H1 (cell line): ENCODE data around the gene HOXB5. TPM values are rescaled to one million over a fixed set of nuclear protein-coding genes. Genes with fewer than 3 reads are reported as not detected.

Source experiments
- CTCF ChIA-PET: fragments of 300-600 bp; sonication (Branson Sonifier 250); formaldehyde crosslinking; loops from one replicate; lab custom pipeline; 2021; ENCODE audit not compliant: partially characterized antibody; lab: Charles Lee
- POLR2A ChIA-PET: fragments of 300-600 bp; sonication (Branson Sonifier 250); formaldehyde crosslinking; loops from one replicate; lab custom pipeline; 2021; ENCODE audit warnings: inconsistent platforms; ENCODE audit not compliant: partially characterized antibody; lab: Charles Lee
- DNase-seq, 2 experiments: peaks; one replicate each; pipeline versions ENCODE4 v3.0.0 to v3.0.0-alpha.2; 2010 to 2022; ENCODE audit warnings: low spot score in 2 of 2, low read depth in 1 of 2, mixed read lengths in 1 of 2
- FAIRE-seq: peaks from 2 replicates; lab custom pipeline; 2011; peaks lifted over from hg19 to GRCh38; lab: Jason Lieb, UNC
- H2AFZ ChIP-seq: 2 replicates; pipeline ENCODE4 v1.8.1; 2012; ENCODE audit warnings: low read length, inconsistent platforms
- H2AK5ac ChIP-seq: 2 replicates; pipeline ENCODE4 v1.6.1; 2013; ENCODE audit warnings: low read depth, low read length
- H2BK120ac ChIP-seq: replicated peaks from 2 replicates; pipeline ENCODE3; 2013; ENCODE audit warnings: low read depth, low read length, inconsistent platforms
- H2BK12ac ChIP-seq: 2 replicates; pipeline ENCODE4 v1.6.1; 2013; ENCODE audit warnings: low read depth, low read length
- H2BK15ac ChIP-seq: 2 replicates; pipeline ENCODE4 v1.6.1; 2013; ENCODE audit warnings: low read length
- H2BK20ac ChIP-seq: 2 replicates; pipeline ENCODE4 v1.6.1; 2013; ENCODE audit warnings: low read length
- H2BK5ac ChIP-seq: 2 replicates; pipeline ENCODE4 v1.6.1; 2013; ENCODE audit warnings: low read depth, low read length
- H3K14ac ChIP-seq: 2 replicates; pipeline ENCODE4 v1.6.1; 2013; ENCODE audit warnings: inconsistent platforms; ENCODE audit not compliant: insufficient read length
- H3K18ac ChIP-seq: 2 replicates; pipeline ENCODE4 v1.6.1; 2013; ENCODE audit warnings: low read length; ENCODE audit errors: extremely low read depth
- H3K23ac ChIP-seq: 2 replicates; pipeline ENCODE4 v1.6.1; 2013; ENCODE audit warnings: inconsistent platforms; ENCODE audit not compliant: insufficient read length
- H3K23me2 ChIP-seq: 2 replicates; pipeline ENCODE4 v1.6.1; 2013; ENCODE audit warnings: low read depth, low read length
- H3K27ac ChIP-seq: 2 replicates; pipeline ENCODE4 v1.6.1; 2011; ENCODE audit warnings: low read depth, low read length, inconsistent platforms
- H3K27me3 ChIP-seq, 4 experiments: replicated peaks in 1 of 4; 1 replicate in 1 of 4; 2 replicates in 3 of 4; pipeline versions ENCODE4 v1.6.1 to v1.8.1; 2011 to 2013; ENCODE audit warnings: low read length in 3 of 4, mild to moderate bottlenecking in 3 of 4, inconsistent platforms in 2 of 4, mixed read lengths in 2 of 4, moderate library complexity in 1 of 4; ENCODE audit not compliant: control insufficient read depth in 3 of 4, insufficient read depth in 3 of 4; ENCODE audit errors: extremely low read depth in 1 of 4
- H3K36me3 ChIP-seq, 4 experiments: 2 replicates each; pipeline versions ENCODE4 v1.6.1 to v1.8.1; 2011 to 2013; ENCODE audit warnings: mild to moderate bottlenecking in 4 of 4, low read length in 3 of 4, moderate library complexity in 2 of 4, control low read depth in 1 of 4, inconsistent platforms in 1 of 4; ENCODE audit not compliant: insufficient read depth in 4 of 4, control insufficient read depth in 2 of 4
- H3K4ac ChIP-seq: replicated peaks from 2 replicates; pipeline ENCODE3; 2013; ENCODE audit warnings: low read length, low read depth, mixed read lengths, inconsistent platforms; ENCODE audit not compliant: insufficient read length
- H3K4me1 ChIP-seq, 4 experiments: replicated peaks in 1 of 4; 1 replicate in 1 of 4; 2 replicates in 3 of 4; pipeline versions ENCODE4 v1.6.1 to v1.8.1; 2011 to 2013; ENCODE audit warnings: low read length in 3 of 4, inconsistent platforms in 2 of 4, mixed read lengths in 1 of 4; ENCODE audit not compliant: insufficient read depth in 4 of 4, control insufficient read depth in 3 of 4
- H3K4me2 ChIP-seq, 2 experiments: 2 replicates each; pipeline versions ENCODE4 v1.6.1 to v1.8.1; 2011 to 2013; ENCODE audit warnings: low read depth in 2 of 2, low read length in 2 of 2, control low read depth in 1 of 2, inconsistent platforms in 1 of 2, mild to moderate bottlenecking in 1 of 2; ENCODE audit not compliant: insufficient read depth in 1 of 2
- H3K4me3 ChIP-seq, 4 experiments: fragments of 200-600, 300-600 bp in 1 of 4; sonication (generic), shearing (Covaris generic), sonication (Bioruptor Twin) in 1 of 4; 2 replicates each; pipeline versions ENCODE4 v1.5.1 to v1.8.1; 2011 to 2016; ENCODE audit warnings: low read length in 4 of 4, low read depth in 3 of 4, control low read depth in 2 of 4, inconsistent platforms in 2 of 4, mild to moderate bottlenecking in 2 of 4, mixed read lengths in 1 of 4, moderate library complexity in 1 of 4; ENCODE audit not compliant: insufficient read depth in 2 of 4; ENCODE audit errors: extremely low read depth in 1 of 4
- H3K56ac ChIP-seq: replicated peaks from 2 replicates; pipeline ENCODE3; 2013; ENCODE audit warnings: low read depth, mild to moderate bottlenecking, mixed read lengths, low read length, inconsistent platforms; ENCODE audit not compliant: insufficient read length
- H3K79me1 ChIP-seq: 2 replicates; pipeline ENCODE4 v1.6.1; 2013; ENCODE audit warnings: low read depth, low read length, control low read depth
- H3K79me2 ChIP-seq, 2 experiments: 2 replicates each; pipeline versions ENCODE4 v1.6.1 to v1.8.1; 2012 to 2013; ENCODE audit warnings: low read length in 2 of 2, mild to moderate bottlenecking in 2 of 2, inconsistent platforms in 1 of 2; ENCODE audit not compliant: insufficient read depth in 2 of 2, control insufficient read depth in 1 of 2
- H3K9ac ChIP-seq, 4 experiments: replicated peaks in 1 of 4; 1 replicate in 1 of 4; 2 replicates in 3 of 4; pipeline versions ENCODE4 v1.6.1 to v1.8.1; 2011 to 2013; ENCODE audit warnings: low read depth in 3 of 4, low read length in 3 of 4, control low read depth in 2 of 4, mild to moderate bottlenecking in 2 of 4, moderate library complexity in 2 of 4, inconsistent platforms in 1 of 4; ENCODE audit errors: extremely low read depth in 1 of 4
- H3K9me3 ChIP-seq, 2 experiments: 2 replicates each; pipeline versions ENCODE4 v1.6.1 to v1.8.1; 2012 to 2013; ENCODE audit warnings: mild to moderate bottlenecking in 2 of 2, moderate library complexity in 2 of 2, control low read depth in 1 of 2, inconsistent platforms in 1 of 2, low read depth in 1 of 2, low read length in 1 of 2, mixed read lengths in 1 of 2; ENCODE audit not compliant: insufficient read depth in 2 of 2
- H4K20me1 ChIP-seq, 2 experiments: replicated peaks in 1 of 2; 2 replicates each; pipeline versions ENCODE3 to v1.8.1; 2011 to 2013; ENCODE audit warnings: inconsistent platforms in 2 of 2, low read length in 2 of 2, mild to moderate bottlenecking in 1 of 2; ENCODE audit not compliant: insufficient read depth in 2 of 2, control insufficient read depth in 1 of 2
- H4K5ac ChIP-seq: 2 replicates; pipeline ENCODE4 v1.6.1; 2013; ENCODE audit warnings: low read length, low read depth, mixed read lengths, inconsistent platforms; ENCODE audit not compliant: insufficient read length
- H4K8ac ChIP-seq: 2 replicates; pipeline ENCODE4 v1.8.0; 2013; ENCODE audit warnings: mild to moderate bottlenecking, moderate library complexity, low read length, inconsistent platforms; ENCODE audit not compliant: insufficient read depth; ENCODE audit errors: extremely low read depth
- H4K91ac ChIP-seq: replicated peaks from 2 replicates; pipeline ENCODE3; 2013; ENCODE audit warnings: low read length, mixed read lengths, inconsistent platforms; ENCODE audit not compliant: insufficient read length
- CBX8 ChIP-seq: fragments of 300-800, 300-1000 bp; sonication (generic); IDR thresholded peaks from 2 replicates; pipeline ENCODE4 v1.7.1; 2016; ENCODE audit warnings: low read depth, low read length, borderline replicate concordance
- SP4 ChIP-seq: IDR thresholded peaks from 2 replicates; pipeline ENCODE4 v1.6.1; 2012; ENCODE audit warnings: low read length, inconsistent platforms
- WGBS, 2 experiments: shearing (Covaris generic) in 1 of 2; methylation state at CpG; one replicate each; pipeline versions ENCODE4 v1.1.6 to v1.1.7; 2013 to 2015; ENCODE audit warnings: low lambda C conversion rate in 2 of 2, mixed read lengths in 2 of 2, inconsistent platforms in 1 of 2, low coverage in 1 of 2, missing lambda C conversion rate in 1 of 2; ENCODE audit not compliant: insufficient replicate concordance in 2 of 2, insufficient coverage in 1 of 2, insufficient read length in 1 of 2; ENCODE audit errors: extremely low coverage in 1 of 2, missing lambda C conversion rate in 1 of 2; 5-methylcytosine and 5-hydroxymethylcytosine counted together
- polyA plus RNA-seq, 7 experiments: library from polyadenylated mRNA; depleted of rRNA in 3 of 7; stranded (reverse) in 5 of 7; unstranded in 2 of 7; fragments of >200 nt in 5 of 7; fragments of 200-250 nt in 2 of 7; gene quantifications; 1 replicate in 5 of 7; 2 replicates in 1 of 7; 4 replicates in 1 of 7; pipeline versions ENCODE4 v1.2.1 to v1.2.3, GENCODE V29; 2011 to 2013; ENCODE audit warnings: missing spikeins in 2 of 7, mixed read lengths in 2 of 7
- total RNA-seq: library from RNA; stranded (reverse); fragmentation: NEBNext Ultra II Directional; extraction: Animal tissue kit (Norgen Biotek cat#: 25700); gene quantifications from 2 replicates; pipeline ENCODE4 v1.2.1, GENCODE V29; 2021

The HOXB5 gene
- total and polyA plus RNA-seq, 2 of the 8 experiments (the other 6 are each of a cell fraction or from before 2014, with no cell fraction given): not detected

GRCh38 chr17:48566717-48567116 lies 26.9 kb downstream of the HOXB5 start:
- no peaks in the 10 kb centered on the region for H3K79me2 ChIP-seq
- CTCF ChIA-PET: interaction anchor here (0.6 to 4.8 kb wide), 10 partner anchors 11 to 368 kb away, joined by 3 to 32 read pairs (median 4); partner anchors contain the start of gene HOXB5
- H3K27ac ChIP-seq: no peak overlapping the region
- no peak overlapping the region for H4K8ac ChIP-seq
- no peak overlapping the region for H2AK5ac ChIP-seq
- no peak overlapping the region for H3K9ac ChIP-seq
- H3K79me1 ChIP-seq: no peaks in the 10 kb centered on the region
- H4K5ac ChIP-seq: no peak overlapping the region
- H3K9me3 ChIP-seq: no peaks in the 10 kb centered on the region
- 49% methylated on average over 2 of the region's 2 CpGs; no CpG with 5 or more reads in 1 of the 2 experiments for WGBS, 2 experiments
- H3K23me2 ChIP-seq: peaks cover 4% of the 10 kb centered on the region; the same call in 1 of the 2 replicates
- H3K27me3 ChIP-seq: peaks cover 99 to 100% (median 100%) of the 10 kb centered on the region in 4 experiments
- DNase-seq (no peak), FAIRE-seq (no peak)
- no peak overlapping the region for H3K56ac ChIP-seq
- no peak overlapping the region for H3K14ac ChIP-seq
- H3K36me3 ChIP-seq: no peaks in the 10 kb centered on the region; a peak in 1 of 8 replicates
- H3K4me2 ChIP-seq: no peak overlapping the region
- H3K4me1 ChIP-seq: peaks cover 0 to 7% (median 4%) of the 10 kb centered on the region in 4 experiments; a peak in 5 of 7 replicates
- H4K20me1 ChIP-seq: peaks cover 2 to 39% of the 10 kb centered on the region in 2 experiments
- H2BK5ac ChIP-seq: no peak overlapping the region
- H2BK20ac ChIP-seq: 0 out of 2 replicates have a peak overlapping the region, but pooled peaks have one; percentile 80
- no peak overlapping the region for H3K4ac ChIP-seq
- H2BK120ac ChIP-seq: no peak overlapping the region
- H3K23ac ChIP-seq: no peak overlapping the region
- peak overlapping the region; percentile 65; the same call in 1 of the 2 replicates for H2BK15ac ChIP-seq
- no peak overlapping the region for H3K4me3 ChIP-seq
- peak overlapping the region; percentile 71 for H2BK12ac ChIP-seq
- H2AFZ ChIP-seq: no peak overlapping the region
- peak overlapping the region; percentile 22; the same call in 1 of the 2 replicates for H3K18ac ChIP-seq
- TF ChIP-seq SP4 (no peak), CBX8 (0 out of 2 replicates have a peak, but pooled peaks have one; percentile 16)
- H4K91ac ChIP-seq: no peak overlapping the region
- POLR2A ChIA-PET: interaction anchor here (1.2 kb wide), 1 partner anchor 46 kb away, joined by 3 read pairs; no protein-coding TSS in a partner anchor
